Measurements from ENCODE around the gene EPHA6.

DNA sequence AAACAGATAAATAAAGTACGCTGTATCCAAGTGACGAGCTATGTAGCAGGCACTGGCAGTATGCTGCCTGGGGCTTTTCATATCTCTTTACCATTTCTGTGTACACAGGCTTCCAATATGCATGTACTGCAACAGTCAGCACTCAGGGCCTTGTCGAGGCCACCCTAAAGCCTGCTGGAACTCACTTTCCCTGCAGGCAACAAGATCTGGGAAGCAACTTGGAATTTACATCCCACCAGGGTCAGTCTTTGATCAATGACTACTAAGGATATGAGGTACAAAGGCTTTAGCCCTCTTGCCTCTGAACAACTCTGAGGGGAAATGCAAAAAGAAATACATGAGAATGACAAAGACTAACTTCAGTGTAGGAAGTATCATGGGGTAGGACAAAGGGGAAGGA lies 848.4 kb downstream of the EPHA6 start:
- TF ChIP-seq, protein P1, sequence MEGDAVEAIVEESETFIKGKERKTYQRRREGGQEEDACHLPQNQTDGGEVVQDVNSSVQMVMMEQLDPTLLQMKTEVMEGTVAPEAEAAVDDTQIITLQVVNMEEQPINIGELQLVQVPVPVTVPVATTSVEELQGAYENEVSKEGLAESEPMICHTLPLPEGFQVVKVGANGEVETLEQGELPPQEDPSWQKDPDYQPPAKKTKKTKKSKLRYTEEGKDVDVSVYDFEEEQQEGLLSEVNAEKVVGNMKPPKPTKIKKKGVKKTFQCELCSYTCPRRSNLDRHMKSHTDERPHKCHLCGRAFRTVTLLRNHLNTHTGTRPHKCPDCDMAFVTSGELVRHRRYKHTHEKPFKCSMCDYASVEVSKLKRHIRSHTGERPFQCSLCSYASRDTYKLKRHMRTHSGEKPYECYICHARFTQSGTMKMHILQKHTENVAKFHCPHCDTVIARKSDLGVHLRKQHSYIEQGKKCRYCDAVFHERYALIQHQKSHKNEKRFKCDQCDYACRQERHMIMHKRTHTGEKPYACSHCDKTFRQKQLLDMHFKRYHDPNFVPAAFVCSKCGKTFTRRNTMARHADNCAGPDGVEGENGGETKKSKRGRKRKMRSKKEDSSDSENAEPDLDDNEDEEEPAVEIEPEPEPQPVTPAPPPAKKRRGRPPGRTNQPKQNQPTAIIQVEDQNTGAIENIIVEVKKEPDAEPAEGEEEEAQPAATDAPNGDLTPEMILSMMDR (IDR thresholded peaks at IDR 0.05; ENCODE audit: extremely low read depth in 1 of 2, insufficient read depth in 1 of 2, low read depth in 1 of 2, low read length in 2 of 2) = no peak
- TF ChIP-seq EZH2 (IDR thresholded peaks at IDR 0.05; ENCODE audit: borderline replicate concordance, low read depth, low read length, severe bottlenecking) (no peak), FOS (IDR thresholded peaks at IDR 0.05; ENCODE audit: borderline replicate concordance, insufficient read depth, low read length) (no peak), POLR2A (IDR thresholded peaks at IDR 0.05; ENCODE audit: low read depth, low read length) (no peak), POLR2AphosphoS5 (IDR thresholded peaks at IDR 0.05; ENCODE audit: insufficient read depth, low read depth, low read length) (no peak), MYC (IDR thresholded peaks at IDR 0.05; ENCODE audit: low read depth, low read length) (no peak)
- TF ChIP-seq, protein P2, sequence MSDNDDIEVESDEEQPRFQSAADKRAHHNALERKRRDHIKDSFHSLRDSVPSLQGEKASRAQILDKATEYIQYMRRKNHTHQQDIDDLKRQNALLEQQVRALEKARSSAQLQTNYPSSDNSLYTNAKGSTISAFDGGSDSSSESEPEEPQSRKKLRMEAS (IDR thresholded peaks at IDR 0.05; ENCODE audit: insufficient read depth, insufficient read length) = no peak

All from endothelial cell of umbilical vein (primary cell).